Esophagus squamous epithelium (tissue), 4 donors: Measurements from ENCODE around the gene NXPE3.

Source experiments
- POLR2A ChIP-seq, 4 donors: fragments of 450-650 bp; IDR thresholded peaks; one replicate each; pipeline ENCODE4 v1.6.1; 2017; ENCODE audit warnings: antibody characterized with exemption in 4 of 4, mild to moderate bottlenecking in 4 of 4, moderate library complexity in 3 of 4
- TF ChIP-seq, protein P1 (sequence below), 6 experiments: fragments of 450-650 bp in 4 of 6; fragments of 200-600 bp in 2 of 6; sonication (generic) in 2 of 6; IDR thresholded peaks; one replicate each; pipeline ENCODE4 v1.5.1; 2016 to 2019; ENCODE audit warnings: antibody characterized with exemption in 6 of 6, mild to moderate bottlenecking in 4 of 6, moderate library complexity in 4 of 6

- TF ChIP-seq, protein P1, sequence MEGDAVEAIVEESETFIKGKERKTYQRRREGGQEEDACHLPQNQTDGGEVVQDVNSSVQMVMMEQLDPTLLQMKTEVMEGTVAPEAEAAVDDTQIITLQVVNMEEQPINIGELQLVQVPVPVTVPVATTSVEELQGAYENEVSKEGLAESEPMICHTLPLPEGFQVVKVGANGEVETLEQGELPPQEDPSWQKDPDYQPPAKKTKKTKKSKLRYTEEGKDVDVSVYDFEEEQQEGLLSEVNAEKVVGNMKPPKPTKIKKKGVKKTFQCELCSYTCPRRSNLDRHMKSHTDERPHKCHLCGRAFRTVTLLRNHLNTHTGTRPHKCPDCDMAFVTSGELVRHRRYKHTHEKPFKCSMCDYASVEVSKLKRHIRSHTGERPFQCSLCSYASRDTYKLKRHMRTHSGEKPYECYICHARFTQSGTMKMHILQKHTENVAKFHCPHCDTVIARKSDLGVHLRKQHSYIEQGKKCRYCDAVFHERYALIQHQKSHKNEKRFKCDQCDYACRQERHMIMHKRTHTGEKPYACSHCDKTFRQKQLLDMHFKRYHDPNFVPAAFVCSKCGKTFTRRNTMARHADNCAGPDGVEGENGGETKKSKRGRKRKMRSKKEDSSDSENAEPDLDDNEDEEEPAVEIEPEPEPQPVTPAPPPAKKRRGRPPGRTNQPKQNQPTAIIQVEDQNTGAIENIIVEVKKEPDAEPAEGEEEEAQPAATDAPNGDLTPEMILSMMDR (IDR thresholded peaks at IDR 0.05): no peak
- TF ChIP-seq POLR2A (IDR thresholded peaks at IDR 0.05): no peak
Observed at GRCh38 chr3:101824702-101825101, 45.7 kb downstream of the NXPE3 start.
